Osteocyte (in vitro differentiated cells): Measurements from ENCODE around the gene MRAP. TPM values are rescaled to one million over a fixed set of nuclear protein-coding genes. Genes with fewer than 3 reads are reported as not detected.

Experiments used
- DNase-seq: peaks from one replicate; pipeline ENCODE4 v3.0.0; 2021; ENCODE audit warnings: mixed read lengths; ENCODE audit not compliant: unreplicated experiment; ENCODE audit errors: extremely low spot score
- H3K27ac Mint-ChIP-seq: one replicate; pipeline ENCODE4 v1.8.0; 2021; ENCODE audit warnings: mild to moderate bottlenecking, mixed read lengths; ENCODE audit not compliant: unreplicated experiment
- H3K27me3 Mint-ChIP-seq: one replicate; pipeline ENCODE4 v1.8.0; 2021; ENCODE audit warnings: mixed read lengths; ENCODE audit not compliant: unreplicated experiment
- H3K36me3 Mint-ChIP-seq: one replicate; pipeline ENCODE4 v1.8.0; 2021; ENCODE audit warnings: mixed read lengths; ENCODE audit not compliant: unreplicated experiment
- H3K4me1 Mint-ChIP-seq: one replicate; pipeline ENCODE4 v1.8.0; 2021; ENCODE audit warnings: mixed read lengths; ENCODE audit not compliant: unreplicated experiment
- H3K4me3 Mint-ChIP-seq: one replicate; pipeline ENCODE4 v1.8.0; 2021; ENCODE audit warnings: mild to moderate bottlenecking, moderate library complexity, mixed read lengths; ENCODE audit not compliant: unreplicated experiment
- H3K9me3 Mint-ChIP-seq: one replicate; pipeline ENCODE4 v1.8.0; 2021; ENCODE audit warnings: mixed read lengths; ENCODE audit not compliant: unreplicated experiment
- total RNA-seq: library from RNA; stranded (reverse); gene quantifications from 2 replicates; pipeline ENCODE4 v1.2.1, GENCODE V29; 2021
- TF ChIP-seq, protein P1 (sequence below): fragments of 200-600 bp; sonication (generic); IDR thresholded peaks from 2 replicates; pipeline ENCODE4 v1.5.0; 2021; ENCODE audit warnings: antibody characterized with exemption, mild to moderate bottlenecking, moderate library complexity

Gene MRAP
- total RNA-seq, 1 donor from 2014 or later, result not detected

DNA sequence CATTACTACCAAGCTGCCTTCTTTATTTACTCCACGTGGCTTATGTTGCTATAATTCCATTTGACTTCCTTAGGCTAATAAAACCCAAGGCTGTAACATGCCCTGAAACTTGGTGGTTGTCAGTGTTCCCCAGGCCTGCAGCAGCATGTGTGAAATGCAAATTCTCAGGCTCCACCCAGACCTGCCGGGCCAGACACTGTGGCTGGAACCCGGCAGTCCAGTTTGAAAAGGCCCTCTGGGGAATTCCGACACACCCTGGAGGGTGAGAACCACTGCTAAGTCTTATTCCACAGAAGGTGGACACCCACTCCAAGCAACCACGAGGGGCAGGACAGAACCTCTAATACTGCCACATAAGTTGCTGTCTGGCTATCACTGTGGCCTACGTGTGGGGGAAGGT is 52.8 kb downstream of the MRAP start:
- Mint-ChIP-seq H3K27ac (no peak overlapping the region), H3K36me3 (peaks cover 59% of the 10 kb centered on the region), H3K9me3 (no peaks in the 10 kb centered on the region), H3K27me3 (no peaks in the 10 kb centered on the region), H3K4me1 (no peaks in the 10 kb centered on the region), H3K4me3 (no peak overlapping the region)
- no peak for DNase-seq
- TF ChIP-seq, protein P1, sequence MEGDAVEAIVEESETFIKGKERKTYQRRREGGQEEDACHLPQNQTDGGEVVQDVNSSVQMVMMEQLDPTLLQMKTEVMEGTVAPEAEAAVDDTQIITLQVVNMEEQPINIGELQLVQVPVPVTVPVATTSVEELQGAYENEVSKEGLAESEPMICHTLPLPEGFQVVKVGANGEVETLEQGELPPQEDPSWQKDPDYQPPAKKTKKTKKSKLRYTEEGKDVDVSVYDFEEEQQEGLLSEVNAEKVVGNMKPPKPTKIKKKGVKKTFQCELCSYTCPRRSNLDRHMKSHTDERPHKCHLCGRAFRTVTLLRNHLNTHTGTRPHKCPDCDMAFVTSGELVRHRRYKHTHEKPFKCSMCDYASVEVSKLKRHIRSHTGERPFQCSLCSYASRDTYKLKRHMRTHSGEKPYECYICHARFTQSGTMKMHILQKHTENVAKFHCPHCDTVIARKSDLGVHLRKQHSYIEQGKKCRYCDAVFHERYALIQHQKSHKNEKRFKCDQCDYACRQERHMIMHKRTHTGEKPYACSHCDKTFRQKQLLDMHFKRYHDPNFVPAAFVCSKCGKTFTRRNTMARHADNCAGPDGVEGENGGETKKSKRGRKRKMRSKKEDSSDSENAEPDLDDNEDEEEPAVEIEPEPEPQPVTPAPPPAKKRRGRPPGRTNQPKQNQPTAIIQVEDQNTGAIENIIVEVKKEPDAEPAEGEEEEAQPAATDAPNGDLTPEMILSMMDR, result no peak

GRCh38 chr21:32352526-32352925 is 53.9 kb downstream of the MRAP start:
- Mint-ChIP-seq H3K27me3 (no peaks in the 10 kb centered on the region), H3K27ac (no peak overlapping the region), H3K4me3 (no peak overlapping the region), H3K4me1 (no peaks in the 10 kb centered on the region), H3K9me3 (no peaks in the 10 kb centered on the region), H3K36me3 (peaks cover 54% of the 10 kb centered on the region)
- TF ChIP-seq, protein P1, result no peak
- no peak for DNase-seq

GRCh38 chr21:32353002-32353711 is 54.5 kb downstream of the MRAP start:
- TF ChIP-seq, protein P1, result no peak
- H3K36me3 Mint-ChIP-seq, result peaks cover 49% of the 10 kb centered on the region
- no peak for DNase-seq

DNA sequence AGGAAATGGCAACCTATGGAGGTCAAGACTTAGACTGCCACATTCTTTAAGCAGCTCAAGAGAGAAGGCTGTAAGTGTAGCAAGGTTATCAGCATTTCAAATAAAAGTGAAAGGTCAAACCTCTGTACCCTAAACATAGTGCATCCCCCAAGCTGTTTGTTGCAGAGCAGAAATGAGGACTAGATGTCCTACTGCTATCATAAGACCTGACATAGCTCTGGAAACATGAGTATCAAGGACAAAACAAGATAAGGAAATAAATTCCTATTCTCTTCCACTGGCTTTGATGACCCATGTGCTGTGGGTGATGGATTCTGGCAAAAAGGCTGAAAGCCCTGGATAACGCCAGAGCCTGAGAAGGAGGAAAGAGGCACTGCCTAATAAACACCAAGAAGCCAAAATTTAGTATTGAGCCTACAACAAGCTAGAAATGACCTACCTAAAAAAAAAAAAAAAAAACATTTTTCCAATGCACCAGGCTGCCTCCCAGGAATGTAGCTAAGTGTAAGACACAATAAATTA is 58.3 kb downstream of the MRAP start:
- no peak for DNase-seq
- Mint-ChIP-seq H3K9me3 (no peaks in the 10 kb centered on the region), H3K4me1 (no peaks in the 10 kb centered on the region), H3K36me3 (peaks cover 49% of the 10 kb centered on the region), H3K27ac (no peak overlapping the region), H3K27me3 (no peaks in the 10 kb centered on the region), H3K4me3 (no peak overlapping the region)
- TF ChIP-seq, protein P1, result no peak

More at GRCh38 chr21:32353002-32353711, 54.5 kb downstream of the MRAP start:
- H3K9me3 Mint-ChIP-seq, result no peaks in the 10 kb centered on the region
- H3K27me3 Mint-ChIP-seq, result no peaks in the 10 kb centered on the region
- no peaks in the 10 kb centered on the region for H3K4me1 Mint-ChIP-seq
- H3K4me3 Mint-ChIP-seq, result no peak overlapping the region
- no peak overlapping the region for H3K27ac Mint-ChIP-seq

- Mint-ChIP-seq H3K27me3 (no peaks in the 10 kb centered on the region), H3K4me1 (peaks cover 9% of the 10 kb centered on the region), H3K27ac (no peak overlapping the region), H3K9me3 (no peaks in the 10 kb centered on the region), H3K36me3 (peaks cover 39% of the 10 kb centered on the region), H3K4me3 (no peak overlapping the region)
- TF ChIP-seq, protein P1, result peak; percentile 18
- DNase-seq, result no peak
These were observed 61.1 kb downstream of the MRAP start for GRCh38 chr21:32359719-32360260.
